ENCODE results near the gene UBA1. TPM values are rescaled to one million over a fixed set of nuclear protein-coding genes. Genes with fewer than 3 reads are reported as not detected.

Gene UBA1
- total RNA-seq, 4 donors from 2014 or later: 145 to 182 (median 163) TPM

- TF ChIP-seq POLR2AphosphoS5 (IDR thresholded peaks at IDR 0.05): no peak
- no peak for TF ChIP-seq POLR2A (IDR thresholded peaks at IDR 0.05)
- WGBS, 2 donors (ENCODE audit: low coverage in 1 of 2): 60 to 75% methylated on average over 1 to 4 of the region's 4 CpGs
- in situ Hi-C loops (cut with MboI; ENCODE audit: low pct_ligation_motif_present in 1 of 4, low pct_unique_long_range_greater_than_20kb in 1 of 4, low sequenced_read_pairs in 3 of 4): no loop called here
- Histone ChIP-seq H3K4me1 (no peaks in the 10 kb centered on the region), H3K9me3 (no peaks in the 10 kb centered on the region), H3K27ac (no peak overlapping the region), H3K36me3 (no peaks in the 10 kb centered on the region), H3K27me3 (no peaks in the 10 kb centered on the region), H3K4me3 (no peak overlapping the region)
- DNase-seq: no peak
- intact Hi-C loops (cut with DNase I; ENCODE audit: low total_unique reads): no loop called here
Observed at GRCh38 chrX:47160781-47161180, 32.8 kb upstream of the UBA1 start.

- intact Hi-C loops (cut with DNase I; ENCODE audit: low total_unique reads): no loop called here
- in situ Hi-C loops (cut with MboI; ENCODE audit: low pct_ligation_motif_present in 1 of 4, low pct_unique_long_range_greater_than_20kb in 1 of 4, low sequenced_read_pairs in 3 of 4): no loop called here
- no peaks in the 10 kb centered on the region for H3K4me1 ChIP-seq
- no peak overlapping the region for H3K4me3 ChIP-seq
- H3K27ac ChIP-seq: no peak overlapping the region
- no peaks in the 10 kb centered on the region for H3K27me3 ChIP-seq
- TF ChIP-seq EP300 (IDR thresholded peaks at IDR 0.05; ENCODE audit: low read depth): no peak
- TF ChIP-seq POLR2AphosphoS5 (IDR thresholded peaks at IDR 0.05): no peak
- TF ChIP-seq CTCF (IDR thresholded peaks at IDR 0.05): no peak
- no peak for TF ChIP-seq POLR2A (IDR thresholded peaks at IDR 0.05)
- 91 to 100% methylated on average over 5 of the region's 5 CpGs for WGBS, 2 donors (ENCODE audit: low coverage in 1 of 2)
- no peak for DNase-seq
- H3K36me3 ChIP-seq: no peaks in the 10 kb centered on the region
- no peaks in the 10 kb centered on the region for H3K9me3 ChIP-seq
Observed at GRCh38 chrX:47162927-47163583, 30.6 kb upstream of the UBA1 start.

- H3K4me3 ChIP-seq: no peak overlapping the region
- no peaks in the 10 kb centered on the region for H3K9me3 ChIP-seq
- H3K27me3 ChIP-seq: no peaks in the 10 kb centered on the region
- in situ Hi-C loops (cut with MboI; ENCODE audit: low pct_ligation_motif_present in 1 of 4, low pct_unique_long_range_greater_than_20kb in 1 of 4, low sequenced_read_pairs in 3 of 4): no loop called here
- no peak for DNase-seq
- no peaks in the 10 kb centered on the region for H3K36me3 ChIP-seq
- intact Hi-C loops (cut with DNase I; ENCODE audit: low total_unique reads): no loop called here
- no peak overlapping the region for H3K27ac ChIP-seq
- 96% methylated on average over 3 of the region's 3 CpGs; no CpG with 5 or more reads in 1 of the 2 donors for WGBS, 2 donors (ENCODE audit: low coverage in 1 of 2)
- no peak for TF ChIP-seq POLR2AphosphoS5 (IDR thresholded peaks at IDR 0.05)
- TF ChIP-seq EP300 (IDR thresholded peaks at IDR 0.05; ENCODE audit: low read depth): no peak
- TF ChIP-seq POLR2A (IDR thresholded peaks at IDR 0.05): no peak
- TF ChIP-seq CTCF (IDR thresholded peaks at IDR 0.05): no peak
- H3K4me1 ChIP-seq: no peaks in the 10 kb centered on the region
Observed at GRCh38 chrX:47164420-47164819, 29.2 kb upstream of the UBA1 start.

GRCh38 chrX:47166126-47166525, 27.5 kb upstream of the UBA1 start:
- H3K4me1 ChIP-seq: no peaks in the 10 kb centered on the region
- in situ Hi-C loops (cut with MboI; ENCODE audit: low pct_ligation_motif_present in 1 of 4, low pct_unique_long_range_greater_than_20kb in 1 of 4, low sequenced_read_pairs in 3 of 4) (no loop called here), intact Hi-C loops (cut with DNase I; ENCODE audit: low total_unique reads) (no loop called here)
- no peak overlapping the region for H3K27ac ChIP-seq
- no peaks in the 10 kb centered on the region for H3K36me3 ChIP-seq
- no peak for TF ChIP-seq EP300 (IDR thresholded peaks at IDR 0.05; ENCODE audit: low read depth)
- no peak for TF ChIP-seq POLR2AphosphoS5 (IDR thresholded peaks at IDR 0.05)
- no peak for TF ChIP-seq CTCF (IDR thresholded peaks at IDR 0.05)
- no peak for TF ChIP-seq POLR2A (IDR thresholded peaks at IDR 0.05)
- H3K4me3 ChIP-seq: no peak overlapping the region
- 85% methylated on average over 5 of the region's 5 CpGs; no CpG with 5 or more reads in 1 of the 2 donors for WGBS, 2 donors (ENCODE audit: low coverage in 1 of 2)
- no peaks in the 10 kb centered on the region for H3K9me3 ChIP-seq
- H3K27me3 ChIP-seq: no peaks in the 10 kb centered on the region
- no peak for DNase-seq
